Lung (tissue), 12 donors: ENCODE results near the gene BTBD16. TPM values are rescaled to one million over a fixed set of nuclear protein-coding genes. Genes with fewer than 3 reads are reported as not detected.

Experiments
- ATAC-seq: fragments of 200-7000 bp; cut with Tn5 transposase; one replicate; pipeline ENCODE4 v1.9.1; 2020; ENCODE audit warnings: moderate number of reproducible peaks; ENCODE audit not compliant: insufficient read depth, low FRiP score
- DNase-seq, 3 donors: peaks; one replicate each; pipeline ENCODE4 v3.0.0-alpha.2; 2013 to 2017
- H3K27ac ChIP-seq, 2 donors: one replicate each; pipeline ENCODE4 v1.5.1; 2013; ENCODE audit warnings: mild to moderate bottlenecking in 2 of 2, moderate library complexity in 2 of 2, control low read depth in 1 of 2, inconsistent platforms in 1 of 2, low read depth in 1 of 2, low read length in 1 of 2
- H3K27me3 ChIP-seq, 3 donors: one replicate each; pipeline ENCODE4 v1.5.1; 2013; ENCODE audit warnings: low read length in 2 of 3; ENCODE audit not compliant: control insufficient read depth in 3 of 3, insufficient read depth in 3 of 3
- H3K36me3 ChIP-seq, 4 donors: one replicate each; pipeline ENCODE4 v1.5.1; 2013; ENCODE audit warnings: low read length in 4 of 4, mild to moderate bottlenecking in 1 of 4, moderate library complexity in 1 of 4; ENCODE audit not compliant: control insufficient read depth in 4 of 4, insufficient read depth in 4 of 4
- H3K4me1 ChIP-seq, 5 donors: one replicate each; pipeline ENCODE4 v1.5.1; 2013; ENCODE audit warnings: low read length in 5 of 5, mild to moderate bottlenecking in 2 of 5, moderate library complexity in 1 of 5; ENCODE audit not compliant: control insufficient read depth in 5 of 5, insufficient read depth in 5 of 5
- H3K4me3 ChIP-seq: one replicate; pipeline ENCODE4 v1.5.1; 2013; ENCODE audit warnings: mild to moderate bottlenecking, control low read depth, moderate library complexity
- H3K9ac ChIP-seq, 2 donors: one replicate each; pipeline ENCODE4 v1.5.1; 2013; ENCODE audit warnings: low read length in 2 of 2, control low read depth in 1 of 2; ENCODE audit not compliant: insufficient read depth in 1 of 2
- H3K9me3 ChIP-seq, 4 donors: one replicate each; pipeline ENCODE4 v1.5.1; 2013; ENCODE audit warnings: low read length in 3 of 4, mild to moderate bottlenecking in 1 of 4, moderate library complexity in 1 of 4; ENCODE audit not compliant: control insufficient read depth in 4 of 4, insufficient read depth in 3 of 4
- WGBS, 2 donors: extraction: QIAGEN DNeasy Blood & Tissue Kit; methylation state at CpG; one replicate each; pipeline ENCODE4 v1.1.7; 2013; 5-methylcytosine and 5-hydroxymethylcytosine counted together
- polyA plus RNA-seq, 2 donors: library from polyadenylated mRNA; stranded (reverse); fragments of 200-250 nt; gene quantifications; one replicate each; pipeline ENCODE4 v1.2.1, GENCODE V29; 2013
- total RNA-seq, 2 donors: library from RNA; depleted of rRNA in 1 of 2; stranded (reverse); fragments of >200 nt in 1 of 2; gene quantifications; one replicate each; pipeline ENCODE4 v1.2.1, GENCODE V29; 2014 to 2021
- TF ChIP-seq, protein P1 (sequence below): IDR thresholded peaks from 2 replicates; pipeline ENCODE4 v1.5.1; 2012; ENCODE audit warnings: mild to moderate bottlenecking; ENCODE audit errors: control extremely low read depth, extremely low read depth
- donor health status: control.
- donor health status: control.
- donor health status: Bipolar disorder and iron deficiency.
- donor health status: healthy.
- donor health status: DM: yes; HTN: yes; CAD: no.

The BTBD16 gene
- total and polyA plus RNA-seq, 4 donors: 0.03 to 0.73 (median 0.67) TPM; not detected in 1

DNA sequence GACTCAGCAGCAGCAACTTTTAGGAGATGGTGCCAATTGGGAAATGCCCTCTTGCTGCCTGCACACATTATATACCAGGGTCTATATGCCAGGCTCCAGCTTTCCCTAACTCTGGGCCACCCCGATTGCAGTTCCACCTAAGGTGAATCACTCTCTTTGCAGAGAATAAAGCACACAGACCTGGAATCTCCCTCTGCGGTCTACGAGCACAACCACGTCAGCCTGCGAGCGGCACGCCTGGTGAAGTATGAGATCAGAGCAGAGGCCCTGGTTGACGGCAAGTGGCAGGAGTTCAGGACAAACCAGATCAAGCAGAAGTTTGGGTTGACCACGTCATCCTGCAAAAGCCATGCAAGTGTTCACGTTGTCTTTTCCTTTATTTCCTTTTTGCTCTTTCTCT, 65.2 kb downstream of the BTBD16 start:
- H3K9ac ChIP-seq: no peak overlapping the region
- no peaks in the 10 kb centered on the region for H3K27me3 ChIP-seq
- no peak for DNase-seq
- TF ChIP-seq, protein P1, sequence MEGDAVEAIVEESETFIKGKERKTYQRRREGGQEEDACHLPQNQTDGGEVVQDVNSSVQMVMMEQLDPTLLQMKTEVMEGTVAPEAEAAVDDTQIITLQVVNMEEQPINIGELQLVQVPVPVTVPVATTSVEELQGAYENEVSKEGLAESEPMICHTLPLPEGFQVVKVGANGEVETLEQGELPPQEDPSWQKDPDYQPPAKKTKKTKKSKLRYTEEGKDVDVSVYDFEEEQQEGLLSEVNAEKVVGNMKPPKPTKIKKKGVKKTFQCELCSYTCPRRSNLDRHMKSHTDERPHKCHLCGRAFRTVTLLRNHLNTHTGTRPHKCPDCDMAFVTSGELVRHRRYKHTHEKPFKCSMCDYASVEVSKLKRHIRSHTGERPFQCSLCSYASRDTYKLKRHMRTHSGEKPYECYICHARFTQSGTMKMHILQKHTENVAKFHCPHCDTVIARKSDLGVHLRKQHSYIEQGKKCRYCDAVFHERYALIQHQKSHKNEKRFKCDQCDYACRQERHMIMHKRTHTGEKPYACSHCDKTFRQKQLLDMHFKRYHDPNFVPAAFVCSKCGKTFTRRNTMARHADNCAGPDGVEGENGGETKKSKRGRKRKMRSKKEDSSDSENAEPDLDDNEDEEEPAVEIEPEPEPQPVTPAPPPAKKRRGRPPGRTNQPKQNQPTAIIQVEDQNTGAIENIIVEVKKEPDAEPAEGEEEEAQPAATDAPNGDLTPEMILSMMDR: no peak
- no peak overlapping the region for H3K4me3 ChIP-seq
- peaks cover 0 to 2% (median 0%) of the 10 kb centered on the region in 4 donors for H3K9me3 ChIP-seq
- no peak for ATAC-seq
- H3K4me1 ChIP-seq: peaks cover 0 to 4% (median 0%) of the 10 kb centered on the region in 5 donors
- WGBS, 2 donors: 89 to 96% methylated on average over 10 of the region's 10 CpGs
- no peak overlapping the region for H3K27ac ChIP-seq
- H3K36me3 ChIP-seq: no peaks in the 10 kb centered on the region

DNA sequence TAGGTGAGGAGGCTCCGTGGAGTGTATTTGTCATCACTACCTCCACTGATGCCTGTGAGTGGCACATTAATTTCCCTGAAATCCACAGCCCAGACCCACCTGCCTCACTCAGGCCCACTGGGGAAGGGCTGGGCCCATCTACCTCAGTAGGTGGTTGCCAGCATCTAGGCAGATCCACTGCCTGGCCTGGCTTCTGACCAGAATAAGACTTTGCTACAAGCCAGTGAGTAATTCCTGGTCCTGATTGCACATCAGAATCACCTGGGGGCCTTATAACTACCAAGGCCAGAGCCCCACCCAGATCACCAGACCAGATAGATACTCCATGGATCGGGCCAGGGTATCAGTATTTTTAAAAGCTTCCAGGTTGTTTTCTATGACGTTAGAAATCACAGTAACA, 65.9 kb downstream of the BTBD16 start:
- TF ChIP-seq, protein P1: no peak
- 81 to 85% methylated on average over 3 of the region's 3 CpGs for WGBS, 2 donors
- H3K4me1 ChIP-seq: peaks cover 0 to 4% (median 0%) of the 10 kb centered on the region in 5 donors

DNA sequence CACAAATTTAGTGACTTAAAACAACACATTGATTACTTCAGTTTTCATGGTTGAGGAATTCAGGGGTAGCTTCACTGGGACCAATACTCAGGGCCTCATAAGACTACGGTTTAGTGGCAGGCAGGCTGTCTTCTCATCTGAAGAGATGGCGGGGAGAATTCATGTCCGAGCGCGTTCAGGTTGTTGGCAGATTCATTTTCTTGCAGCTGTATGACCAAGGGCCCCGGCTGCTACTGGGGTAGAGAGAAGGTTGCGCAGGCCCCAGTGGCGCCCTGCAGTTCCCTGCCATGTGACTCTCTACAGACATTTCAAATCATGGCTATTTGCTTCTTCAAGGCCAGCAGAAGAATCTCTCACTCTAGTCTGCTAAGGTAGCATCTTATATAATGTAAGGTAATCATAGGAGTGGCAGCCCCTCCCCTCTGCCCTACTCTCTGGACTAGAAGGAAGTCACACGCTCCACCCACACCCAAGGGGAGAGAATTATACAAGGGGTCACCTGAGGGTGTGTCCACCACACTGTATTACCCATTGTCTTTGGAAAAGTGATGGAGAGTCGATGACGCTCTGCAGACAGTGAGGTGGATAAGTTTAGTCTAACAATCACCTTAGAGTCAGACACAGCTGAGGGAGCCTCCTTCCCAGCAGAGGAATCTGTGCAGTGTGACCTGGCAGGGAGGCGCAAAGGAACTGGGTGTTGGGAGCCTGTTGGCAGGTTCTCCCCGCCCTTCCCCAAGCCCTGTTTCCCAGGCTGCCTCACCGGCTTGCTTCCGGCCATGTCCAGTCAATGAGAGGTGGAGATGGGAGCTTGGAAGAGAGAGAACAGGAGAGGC, 67.7 kb downstream of the BTBD16 start:
- TF ChIP-seq, protein P1: no peak
- Histone ChIP-seq H3K27me3 (no peaks in the 10 kb centered on the region), H3K4me1 (peaks cover 0 to 4% (median 0%) of the 10 kb centered on the region in 5 donors), H3K9me3 (peaks cover 0 to 2% (median 0%) of the 10 kb centered on the region in 4 donors), H3K4me3 (no peak overlapping the region), H3K36me3 (no peaks in the 10 kb centered on the region), H3K27ac (no peak overlapping the region), H3K9ac (no peak overlapping the region)
- ATAC-seq: no peak
- WGBS, 2 donors: 90 to 91% methylated on average over 15 of the region's 15 CpGs
- DNase-seq: no peak

More for the DNA sequence above, 65.9 kb downstream of the BTBD16 start:
- Histone ChIP-seq H3K4me3 (no peak overlapping the region), H3K27ac (no peak overlapping the region), H3K36me3 (no peaks in the 10 kb centered on the region), H3K9ac (no peak overlapping the region), H3K27me3 (no peaks in the 10 kb centered on the region), H3K9me3 (peaks cover 0 to 2% (median 0%) of the 10 kb centered on the region in 4 donors)
- ATAC-seq (no peak), DNase-seq (no peak)
